CD4-positive, alpha-beta T cell (primary cell): ENCODE measurements around the gene PTGDR. TPM values are rescaled to one million over a fixed set of nuclear protein-coding genes. Genes with fewer than 3 reads are reported as not detected.

Source experiments
- ATAC-seq: fragments of 200-7000 bp; cut with Tn5 transposase; one replicate; pipeline ENCODE4 v1.10.0; 2022; ENCODE audit warnings: mild to moderate bottlenecking; ENCODE audit not compliant: poor library complexity
- CTCF ChIA-PET: fragments of 350-600 bp; sonication (Branson Sonifier 250); formaldehyde crosslinking; loops from one replicate; lab custom pipeline; 2021; ENCODE audit warnings: antibody characterized with exemption, inconsistent platforms; lab: Charles Lee
- POLR2A ChIA-PET: fragments of 350-600 bp; sonication (Branson Sonifier 250); formaldehyde crosslinking; loops from one replicate; lab custom pipeline; 2021; ENCODE audit warnings: antibody characterized with exemption, inconsistent platforms; lab: Charles Lee
- DNase-seq, 14 experiments: peaks; one replicate each; pipeline ENCODE4 v3.0.0-alpha.2; 2013 to 2020; ENCODE audit warnings: mixed read lengths in 2 of 14
- H3K27ac ChIP-seq, 2 donors: one replicate each; pipeline versions ENCODE4 v1.5.1 to v1.7.0; 2013; ENCODE audit warnings: low read length in 2 of 2, low read depth in 1 of 2, mild to moderate bottlenecking in 1 of 2
- H3K27me3 ChIP-seq, 2 experiments: 1 replicate in 1 of 2; 2 replicates in 1 of 2; pipeline versions ENCODE4 v1.6.1 to v1.7.0; 2013; ENCODE audit warnings: low read length in 2 of 2, control low read depth in 1 of 2, mild to moderate bottlenecking in 1 of 2, moderate library complexity in 1 of 2; ENCODE audit not compliant: insufficient read depth in 2 of 2, control insufficient read depth in 1 of 2
- H3K36me3 ChIP-seq: one replicate; pipeline ENCODE4 v1.6.1; 2013; ENCODE audit warnings: low read length, control low read depth; ENCODE audit not compliant: insufficient read depth
- H3K4me1 ChIP-seq: one replicate; pipeline ENCODE4 v1.6.1; 2013; ENCODE audit warnings: low read length, control low read depth; ENCODE audit not compliant: insufficient read depth
- H3K4me3 ChIP-seq: one replicate; pipeline ENCODE4 v1.5.1; 2013; ENCODE audit warnings: mild to moderate bottlenecking, low read length, moderate library complexity
- H3K9me3 ChIP-seq, 2 experiments: 1 replicate in 1 of 2; 2 replicates in 1 of 2; pipeline versions ENCODE4 v1.6.1 to v1.7.0; 2013; ENCODE audit warnings: low read length in 2 of 2, mild to moderate bottlenecking in 2 of 2, control low read depth in 1 of 2, moderate library complexity in 1 of 2; ENCODE audit not compliant: control insufficient read depth in 1 of 2, insufficient read depth in 1 of 2
- H3K27ac Mint-ChIP-seq: one replicate; pipeline ENCODE4 v1.8.0; 2020; ENCODE audit warnings: mixed read lengths
- H3K27me3 Mint-ChIP-seq: one replicate; pipeline ENCODE4 v1.8.0; 2021; ENCODE audit warnings: mixed read lengths
- H3K36me3 Mint-ChIP-seq: one replicate; pipeline ENCODE4 v1.8.0; 2021; ENCODE audit warnings: low read depth, mixed read lengths
- H3K4me1 Mint-ChIP-seq: one replicate; pipeline ENCODE4 v1.8.0; 2021; ENCODE audit warnings: low read depth, mixed read lengths
- H3K4me3 Mint-ChIP-seq: one replicate; pipeline ENCODE4 v1.8.0; 2020; ENCODE audit warnings: mild to moderate bottlenecking, mixed read lengths
- H3K9me3 Mint-ChIP-seq: one replicate; pipeline ENCODE4 v1.8.0; 2020; ENCODE audit warnings: mixed read lengths
- intact Hi-C, 2 experiments: fragments of 100-400 bp; cut with DNase I in 1 of 2; cut with micrococcal nuclease in 1 of 2; formaldehyde crosslinking; loops; one replicate each; pipeline versions ENCODE4 v1.15.1 to v1.9.0; 2023 to 2025; cut with DNase I, micrococcal nuclease
- total RNA-seq, 174 experiments: library from RNA in 2 of 174; stranded (reverse) in 2 of 174; gene quantifications; one replicate each; pipeline ENCODE4 v1.2.3 and lab custom pipeline; 2021 to 2026
- TF ChIP-seq, protein P1 (sequence below): fragments of 200-600 bp; IDR thresholded peaks from one replicate; pipeline ENCODE4 v1.8.0; 2022; ENCODE audit warnings: antibody characterized with exemption, mild to moderate bottlenecking

The PTGDR gene
- total RNA-seq, 2 experiments from 2014 or later, result 0.20 to 0.41 TPM

DNA sequence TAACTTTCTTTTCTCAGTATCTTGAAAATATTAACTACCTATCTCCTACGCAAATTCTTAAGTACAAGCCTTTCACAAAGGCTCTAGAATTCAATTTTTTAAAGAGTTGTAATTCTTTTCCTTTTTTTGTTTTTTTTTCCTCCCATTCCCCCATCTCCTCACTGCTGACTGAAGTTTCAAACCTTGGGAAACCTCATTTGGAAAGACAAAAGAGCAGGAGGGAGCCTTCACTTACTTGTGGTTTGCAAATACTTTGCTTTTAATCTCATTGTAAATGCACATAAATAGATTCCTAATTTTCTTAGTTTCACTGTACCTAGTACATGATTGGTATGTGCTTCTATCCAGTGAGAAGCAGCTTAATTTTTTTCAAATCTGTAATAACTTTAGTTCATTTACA is 15.8 kb upstream of the PTGDR start:
- Mint-ChIP-seq H3K36me3 (no peaks in the 10 kb centered on the region), H3K4me3 (no peak overlapping the region), H3K27me3 (no peaks in the 10 kb centered on the region), H3K4me1 (peaks cover 18% of the 10 kb centered on the region), H3K9me3 (peaks cover 4% of the 10 kb centered on the region), H3K27ac (no peak overlapping the region)
- Histone ChIP-seq H3K27ac (no peak overlapping the region), H3K4me3 (no peak overlapping the region), H3K9me3 (no peaks in the 10 kb centered on the region), H3K27me3 (no peaks in the 10 kb centered on the region), H3K36me3 (no peaks in the 10 kb centered on the region), H3K4me1 (peaks cover 18% of the 10 kb centered on the region)
- DNase-seq (no peak), ATAC-seq (no peak)
- CTCF ChIA-PET, result no interaction called here
- TF ChIP-seq, protein P1, sequence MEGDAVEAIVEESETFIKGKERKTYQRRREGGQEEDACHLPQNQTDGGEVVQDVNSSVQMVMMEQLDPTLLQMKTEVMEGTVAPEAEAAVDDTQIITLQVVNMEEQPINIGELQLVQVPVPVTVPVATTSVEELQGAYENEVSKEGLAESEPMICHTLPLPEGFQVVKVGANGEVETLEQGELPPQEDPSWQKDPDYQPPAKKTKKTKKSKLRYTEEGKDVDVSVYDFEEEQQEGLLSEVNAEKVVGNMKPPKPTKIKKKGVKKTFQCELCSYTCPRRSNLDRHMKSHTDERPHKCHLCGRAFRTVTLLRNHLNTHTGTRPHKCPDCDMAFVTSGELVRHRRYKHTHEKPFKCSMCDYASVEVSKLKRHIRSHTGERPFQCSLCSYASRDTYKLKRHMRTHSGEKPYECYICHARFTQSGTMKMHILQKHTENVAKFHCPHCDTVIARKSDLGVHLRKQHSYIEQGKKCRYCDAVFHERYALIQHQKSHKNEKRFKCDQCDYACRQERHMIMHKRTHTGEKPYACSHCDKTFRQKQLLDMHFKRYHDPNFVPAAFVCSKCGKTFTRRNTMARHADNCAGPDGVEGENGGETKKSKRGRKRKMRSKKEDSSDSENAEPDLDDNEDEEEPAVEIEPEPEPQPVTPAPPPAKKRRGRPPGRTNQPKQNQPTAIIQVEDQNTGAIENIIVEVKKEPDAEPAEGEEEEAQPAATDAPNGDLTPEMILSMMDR, result no peak
- intact Hi-C loops, result no loop called here
- POLR2A ChIA-PET, result no interaction called here

DNA sequence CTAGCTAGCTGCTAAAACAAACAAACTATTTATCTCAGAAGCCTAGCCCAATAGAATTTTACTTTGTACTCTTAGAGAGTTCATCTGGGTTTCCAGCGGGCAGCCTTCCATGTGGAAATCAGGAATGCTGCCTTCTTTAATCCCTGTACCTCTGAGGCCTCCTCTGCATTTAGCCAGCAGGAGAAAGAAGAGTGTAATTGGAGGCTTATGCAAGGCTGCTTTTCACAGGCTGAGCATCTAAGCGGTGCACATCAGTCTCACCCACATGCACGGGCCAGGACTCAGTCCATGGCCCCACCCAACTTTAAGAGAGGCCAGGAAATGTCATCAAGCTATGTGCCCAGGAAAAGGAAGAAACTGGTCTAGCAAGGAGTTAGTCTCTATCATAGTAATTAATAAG is 14.0 kb upstream of the PTGDR start:
- intact Hi-C loops, result no loop called here
- no peak overlapping the region for H3K4me3 Mint-ChIP-seq
- ChIA-PET POLR2A (no interaction called here), CTCF (no interaction called here)
- peaks cover 4% of the 10 kb centered on the region for H3K9me3 Mint-ChIP-seq
- H3K27me3 Mint-ChIP-seq, result no peaks in the 10 kb centered on the region
- ATAC-seq, result no peak
- H3K36me3 Mint-ChIP-seq, result no peaks in the 10 kb centered on the region
- H3K27ac Mint-ChIP-seq, result no peak overlapping the region
- peaks cover 4% of the 10 kb centered on the region for H3K4me1 ChIP-seq
- TF ChIP-seq, protein P1, result no peak
- H3K36me3 ChIP-seq, result no peaks in the 10 kb centered on the region
- H3K4me1 Mint-ChIP-seq, result peaks cover under 1% of the 10 kb centered on the region
- H3K27me3 ChIP-seq, result no peaks in the 10 kb centered on the region
- H3K27ac ChIP-seq, result no peak overlapping the region
- H3K9me3 ChIP-seq, result no peaks in the 10 kb centered on the region
- H3K4me3 ChIP-seq, result no peak overlapping the region
- no peak for DNase-seq

DNA sequence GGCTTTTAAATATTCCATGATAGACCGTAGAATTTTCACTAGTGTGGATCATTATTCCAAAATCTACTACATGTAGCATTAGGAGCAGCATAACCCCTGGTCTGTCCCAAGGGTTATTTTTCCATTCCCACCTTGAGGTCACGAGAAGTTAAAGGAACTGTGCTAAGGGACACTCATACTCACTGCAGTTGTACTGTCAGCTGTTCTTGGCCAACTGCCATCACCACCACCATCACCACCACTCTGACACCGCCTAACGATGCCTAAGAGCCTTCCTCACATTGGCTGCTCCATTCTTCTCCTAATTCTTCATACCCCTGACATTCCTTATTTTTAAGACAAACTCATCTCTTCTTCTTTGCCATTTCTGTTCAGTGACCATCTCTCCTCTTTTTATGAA is 13.4 kb upstream of the PTGDR start:
- CTCF ChIA-PET, result no interaction called here
- no peak for ATAC-seq

More for the DNA sequence above, 13.4 kb upstream of the PTGDR start:
- Histone ChIP-seq H3K27me3 (no peaks in the 10 kb centered on the region), H3K4me1 (no peaks in the 10 kb centered on the region), H3K36me3 (no peaks in the 10 kb centered on the region), H3K9me3 (no peaks in the 10 kb centered on the region), H3K27ac (no peak overlapping the region), H3K4me3 (no peak overlapping the region)
- Mint-ChIP-seq H3K9me3 (peaks cover 4% of the 10 kb centered on the region), H3K4me1 (peaks cover 3% of the 10 kb centered on the region), H3K27me3 (no peaks in the 10 kb centered on the region), H3K4me3 (no peak overlapping the region), H3K27ac (no peak overlapping the region), H3K36me3 (no peaks in the 10 kb centered on the region)
- POLR2A ChIA-PET, result no interaction called here
- TF ChIP-seq, protein P1, result no peak
- intact Hi-C loops, result no loop called here
- no peak for DNase-seq
